Kidney (tissue), 14 donors: ENCODE data around the gene FAM222A. TPM values are rescaled to one million over a fixed set of nuclear protein-coding genes. Genes with fewer than 3 reads are reported as not detected.

Experiments used
- DNase-seq, 5 donors: peaks; one replicate each; pipeline ENCODE4 v3.0.0-alpha.2; 2013 to 2020
- FAIRE-seq: peaks from 2 replicates; lab custom pipeline; 2012; peaks lifted over from hg19 to GRCh38; lab: Jason Lieb, UNC
- H3K27ac ChIP-seq, 2 donors: one replicate each; pipeline ENCODE4 v1.7.0; 2013; ENCODE audit warnings: low read depth in 2 of 2, low read length in 2 of 2, inconsistent platforms in 1 of 2
- H3K27me3 ChIP-seq: one replicate; pipeline ENCODE4 v1.7.1; 2013; ENCODE audit warnings: low read length, inconsistent platforms; ENCODE audit not compliant: control insufficient read depth, insufficient read depth
- H3K36me3 ChIP-seq, 3 donors: one replicate each; pipeline versions ENCODE4 v1.7.0 to v1.7.1; 2013; ENCODE audit warnings: low read length in 3 of 3, control low read depth in 1 of 3, inconsistent platforms in 1 of 3; ENCODE audit not compliant: insufficient read depth in 3 of 3, control insufficient read depth in 2 of 3
- H3K4me1 ChIP-seq, 3 donors: one replicate each; pipeline versions ENCODE4 v1.7.0 to v1.7.1; 2013; ENCODE audit warnings: low read length in 3 of 3, inconsistent platforms in 1 of 3, low read depth in 1 of 3; ENCODE audit not compliant: control insufficient read depth in 2 of 3, insufficient read depth in 2 of 3
- H3K4me3 ChIP-seq, 3 donors: one replicate each; pipeline versions ENCODE4 v1.7.0 to v1.8.1; 2013; ENCODE audit warnings: low read length in 3 of 3, control low read depth in 1 of 3, inconsistent platforms in 1 of 3
- H3K9ac ChIP-seq, 3 donors: one replicate each; pipeline versions ENCODE4 v1.7.0 to v1.7.1; 2013; ENCODE audit warnings: low read length in 3 of 3, control low read depth in 1 of 3, inconsistent platforms in 1 of 3
- H3K9me3 ChIP-seq, 3 donors: one replicate each; pipeline versions ENCODE4 v1.7.0 to v1.7.1; 2013; ENCODE audit warnings: low read length in 3 of 3, control low read depth in 1 of 3, inconsistent platforms in 1 of 3; ENCODE audit not compliant: control insufficient read depth in 2 of 3, insufficient read depth in 1 of 3
- CTCF ChIP-seq: IDR thresholded peaks from 3 replicates; pipeline ENCODE4 v1.5.1; 2012; ENCODE audit warnings: mild to moderate bottlenecking, moderate library complexity, borderline replicate concordance; ENCODE audit not compliant: insufficient read depth; ENCODE audit errors: extremely low read depth
- intact Hi-C: fragments of 100-400 bp; cut with DNase I; formaldehyde crosslinking; loops from one replicate; pipeline ENCODE4 v1.11.1; 2022
- polyA plus RNA-seq: library from polyadenylated mRNA; stranded (reverse); fragments of 350-450 nt; fragmentation: Illumina TruSeq; extraction: RNeasy Lipid Tissue Mini Kit (QIAGEN cat#74804); gene quantifications from one replicate; pipeline ENCODE4 v1.2.3, GENCODE V29; 2014; ENCODE audit warnings: low read depth, low replicate concordance; ENCODE audit not compliant: insufficient read depth
- total RNA-seq: library from RNA; stranded (reverse); fragmentation: NEBNext Ultra II Directional; extraction: Animal tissue kit (Norgen Biotek cat#: 25700); gene quantifications from one replicate; pipeline ENCODE4 v1.2.1, GENCODE V29; 2021
- donor health status: control.
- donor health status: control.
- donor health status: control.
- donor health status: control.
- donor health status: control.
- donor health status: DM: yes; HTN: yes; CAD: no.
- donor health status: Normal renal cell carcinoma (clear cell type).

FAM222A gene
- total and polyA plus RNA-seq, 2 donors from 2014 or later = 3.7 to 12.5 TPM

- no peaks in the 10 kb centered on the region for H3K36me3 ChIP-seq
- no peaks in the 10 kb centered on the region for H3K9me3 ChIP-seq
- H3K4me3 ChIP-seq = peak overlapping the region in 2 of 3 donors; percentile 23 to 53
- TF ChIP-seq CTCF = no peak
- intact Hi-C loops = no loop called here
- H3K9ac ChIP-seq = peak overlapping the region in 2 of 3 donors; percentile 43 to 69
- FAIRE-seq (no peak), DNase-seq (peak in 1 of 5 donors; percentile 84)
- no peaks in the 10 kb centered on the region for H3K27me3 ChIP-seq
- peaks cover 2 to 27% (median 10%) of the 10 kb centered on the region in 3 donors for H3K4me1 ChIP-seq
- peak overlapping the region; percentile 22 to 59 for H3K27ac ChIP-seq
Observed at GRCh38 chr12:109714913-109715244, 1.3 kb downstream of the FAM222A start.

- Histone ChIP-seq H3K9ac (peak overlapping the region in 1 of 3 donors; percentile 69), H3K9me3 (no peaks in the 10 kb centered on the region), H3K27ac (peak overlapping the region; percentile 22 to 59), H3K36me3 (no peaks in the 10 kb centered on the region), H3K4me3 (peak overlapping the region in 1 of 3 donors; percentile 53), H3K4me1 (peaks cover 2 to 33% (median 15%) of the 10 kb centered on the region in 3 donors), H3K27me3 (no peaks in the 10 kb centered on the region)
- intact Hi-C loops = no loop called here
- no peak for FAIRE-seq
- DNase-seq = peak in 1 of 5 donors; percentile 89
- no peak for TF ChIP-seq CTCF
Observed at GRCh38 chr12:109715310-109716091, 1.9 kb downstream of the FAM222A start.

- peaks cover 2 to 39% (median 18%) of the 10 kb centered on the region in 3 donors for H3K4me1 ChIP-seq
Observed at GRCh38 chr12:109716092-109716479, 2.5 kb downstream of the FAM222A start.

More at GRCh38 chr12:109716092-109716479, 2.5 kb downstream of the FAM222A start:
- no peaks in the 10 kb centered on the region for H3K9me3 ChIP-seq
- TF ChIP-seq CTCF = no peak
- H3K4me3 ChIP-seq = peak overlapping the region in 1 of 3 donors; percentile 29
- no peaks in the 10 kb centered on the region for H3K27me3 ChIP-seq
- intact Hi-C loops = no loop called here
- DNase-seq (no peak), FAIRE-seq (no peak)
- H3K9ac ChIP-seq = peak overlapping the region in 1 of 3 donors; percentile 35
- H3K36me3 ChIP-seq = no peaks in the 10 kb centered on the region
- peak overlapping the region in 1 of 2 donors; percentile 22 for H3K27ac ChIP-seq
